T-helper 1 cell treated with Interleukin-12 subunit alpha and Interleukin-12 subunit beta and Interleukin-4 antibody, amounts not matched to agents 30 μg/mL and 1 μg/mL, for 36 hours (primary cell): ENCODE measurements around the gene DLX4.

Experiments
- H3K27ac Mint-ChIP-seq: one replicate; pipeline ENCODE4 v1.8.0; 2021; ENCODE audit warnings: mild to moderate bottlenecking, mixed read lengths
- H3K27me3 Mint-ChIP-seq: one replicate; pipeline ENCODE4 v1.8.0; 2021; ENCODE audit warnings: low read depth, mixed read lengths
- H3K36me3 Mint-ChIP-seq: one replicate; pipeline ENCODE4 v1.8.0; 2021; ENCODE audit warnings: low read depth, mixed read lengths
- H3K4me1 Mint-ChIP-seq: one replicate; pipeline ENCODE4 v1.8.0; 2021; ENCODE audit warnings: low read depth, mixed read lengths
- H3K4me3 Mint-ChIP-seq: one replicate; pipeline ENCODE4 v1.8.0; 2021; ENCODE audit warnings: mild to moderate bottlenecking, moderate library complexity, mixed read lengths
- H3K9me3 Mint-ChIP-seq: one replicate; pipeline ENCODE4 v1.8.0; 2021; ENCODE audit warnings: mixed read lengths

Gene DLX4

DNA sequence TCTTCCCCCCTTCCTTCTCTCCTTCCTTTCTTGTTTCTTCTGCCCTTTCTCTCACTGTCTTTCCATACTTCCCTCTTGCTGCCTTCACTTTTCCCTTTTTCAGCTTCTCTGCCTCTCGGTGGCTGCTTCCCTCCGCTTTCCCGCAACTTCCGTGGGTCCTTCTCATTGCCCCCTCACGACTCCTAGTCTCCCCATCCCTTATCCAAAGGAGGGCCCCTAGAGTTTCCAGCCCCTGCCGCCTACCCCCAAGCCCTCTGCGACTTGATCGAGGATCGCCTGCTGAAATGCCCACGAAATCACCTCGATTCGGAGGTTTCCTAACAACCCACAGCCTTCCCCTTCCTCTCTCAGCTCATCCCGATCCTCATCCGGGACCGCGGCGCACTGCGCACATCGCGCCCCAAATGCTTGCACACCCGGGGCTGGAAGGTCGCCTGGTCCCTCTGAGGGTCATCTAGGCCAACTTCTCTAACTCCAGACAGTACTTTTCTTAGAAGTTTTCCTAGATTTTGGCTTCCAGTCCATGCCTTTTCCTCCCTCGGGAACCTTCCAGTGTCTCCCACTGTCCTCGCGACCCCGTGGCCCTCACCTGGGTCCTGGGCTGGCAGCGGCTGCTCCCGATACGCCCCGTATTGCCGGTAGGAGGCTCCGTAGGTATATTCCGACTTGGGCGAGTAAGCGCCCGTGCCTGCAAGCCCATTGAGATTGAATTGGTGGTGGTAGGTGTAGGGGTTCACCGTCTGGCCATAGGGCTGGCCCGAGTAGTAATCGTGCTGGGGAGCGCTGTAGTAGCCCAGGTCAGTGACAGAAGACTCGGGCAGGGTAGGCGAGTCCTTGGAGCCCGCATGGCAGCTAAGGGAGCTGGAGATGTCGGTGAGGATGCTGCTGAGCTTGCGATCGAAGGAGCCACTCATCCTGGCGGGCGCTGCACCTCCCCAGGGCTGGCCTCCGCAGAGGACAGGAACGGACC lies 25.4 kb downstream of the DLX4 start:
- no peak overlapping the region for H3K27ac Mint-ChIP-seq
- no peaks in the 10 kb centered on the region for H3K9me3 Mint-ChIP-seq
- peaks cover 4% of the 10 kb centered on the region for H3K36me3 Mint-ChIP-seq
- peaks cover 75% of the 10 kb centered on the region for H3K27me3 Mint-ChIP-seq
- peaks cover 24% of the 10 kb centered on the region for H3K4me1 Mint-ChIP-seq
- peak overlapping the region; percentile 89 for H3K4me3 Mint-ChIP-seq

DNA sequence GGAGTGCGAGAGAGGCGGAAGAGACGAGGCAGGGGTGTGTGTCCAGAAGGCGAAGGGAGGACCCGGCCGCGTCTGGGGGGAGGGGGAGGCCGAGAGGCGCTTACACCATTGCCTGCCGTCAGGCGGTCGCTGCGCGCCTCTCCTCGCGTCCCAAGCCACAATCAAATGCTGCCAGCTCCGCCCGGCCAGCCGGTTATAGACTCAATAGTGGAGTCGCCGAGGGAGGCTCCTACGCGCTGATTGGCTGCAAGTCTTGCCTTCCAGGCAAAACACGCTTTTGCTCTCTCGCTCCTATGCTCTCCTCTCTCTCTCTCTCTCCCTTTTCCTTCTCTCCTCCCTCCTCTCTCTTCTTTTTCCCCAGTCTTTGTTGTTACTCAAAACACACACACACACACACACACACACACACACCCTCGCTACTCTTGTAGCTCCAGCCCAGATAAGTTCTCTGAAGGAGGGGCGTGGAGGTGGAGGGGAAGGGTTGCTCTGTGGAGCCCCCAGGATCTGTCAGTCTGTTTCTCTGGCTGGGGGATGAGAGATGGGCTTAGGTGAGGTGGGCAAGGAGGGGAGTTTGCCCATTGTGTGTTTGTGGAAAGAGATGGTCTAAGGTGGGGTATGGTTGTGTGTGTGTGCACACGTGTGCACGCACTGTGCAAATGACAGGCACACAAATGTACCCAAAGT lies 26.2 kb downstream of the DLX4 start, which contains the start of gene DLX3:
DLX3 (minus strand) TSS at position 170 of the 684 bp plus-strand sequence. CDS start 226 bp downstream, outside the sequence.
- Mint-ChIP-seq H3K9me3 (no peaks in the 10 kb centered on the region), H3K36me3 (peaks cover 4% of the 10 kb centered on the region), H3K27me3 (peaks cover 72% of the 10 kb centered on the region), H3K4me3 (peak within 1 kb of the TSS; percentile 89), H3K27ac (no peak within 1 kb of the TSS), H3K4me1 (peaks cover 24% of the 10 kb centered on the region)

DNA sequence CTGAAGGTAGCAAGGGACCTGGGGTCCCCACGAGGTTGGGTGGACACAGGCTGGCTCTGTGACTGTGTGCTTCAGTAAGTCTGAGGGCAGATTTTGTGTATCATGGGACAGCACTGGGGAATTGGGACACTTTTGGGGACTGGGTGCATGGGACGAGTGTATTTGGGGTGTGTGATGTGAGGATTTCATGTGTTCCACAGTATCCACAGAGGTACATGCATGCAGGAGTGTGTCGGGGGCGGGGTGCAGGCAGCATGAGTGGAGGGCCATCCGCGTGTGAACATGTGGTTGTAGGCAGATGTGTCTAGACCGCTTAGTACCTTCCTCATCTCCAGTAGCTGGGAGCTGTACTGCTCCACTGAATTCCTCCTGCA lies 27.1 kb downstream of the DLX4 start:
- Mint-ChIP-seq H3K4me3 (no peak overlapping the region), H3K9me3 (no peaks in the 10 kb centered on the region), H3K36me3 (peaks cover 4% of the 10 kb centered on the region), H3K4me1 (peaks cover 24% of the 10 kb centered on the region), H3K27ac (no peak overlapping the region), H3K27me3 (peaks cover 70% of the 10 kb centered on the region)

DNA sequence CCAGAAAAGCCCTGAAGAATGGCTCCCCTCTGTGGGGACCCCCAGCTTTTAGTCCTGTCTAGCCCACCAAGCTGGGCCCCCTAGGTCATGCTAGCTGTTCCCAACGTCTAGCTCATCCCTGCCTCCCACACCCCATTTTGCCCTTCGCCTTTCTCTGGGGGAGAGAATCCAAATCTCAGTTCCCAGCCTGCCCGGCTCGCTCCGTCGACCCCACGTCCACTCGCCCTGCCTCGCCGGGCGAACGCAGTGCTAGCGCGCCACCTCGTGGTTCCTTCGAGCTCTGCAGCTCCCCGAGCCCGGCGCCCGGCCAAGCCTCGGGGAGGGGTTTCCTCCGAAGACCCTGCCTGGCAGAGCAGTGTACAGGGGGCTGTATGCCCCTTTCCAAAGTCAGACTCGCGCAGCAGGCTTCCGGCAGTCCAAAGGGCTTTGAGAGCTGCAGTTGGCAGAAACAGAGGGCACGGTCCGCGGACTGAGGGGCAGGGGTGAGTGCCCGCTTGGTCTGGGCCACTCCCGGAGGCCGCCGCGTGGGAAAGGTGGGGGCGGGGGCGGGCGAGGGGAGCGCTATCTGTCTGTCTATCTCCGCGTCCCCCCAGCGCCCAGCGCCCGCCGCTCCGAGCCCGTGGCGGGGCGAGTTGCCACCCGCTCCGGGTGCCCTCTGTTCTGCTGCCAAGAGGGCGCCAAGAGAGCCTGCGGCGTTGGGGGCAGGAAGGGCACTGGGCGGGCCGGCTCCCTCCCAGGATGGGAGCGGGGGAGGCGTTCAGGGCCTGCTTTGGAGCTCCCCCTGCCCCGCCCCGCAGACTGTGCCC lies 27.7 kb downstream of the DLX4 start:
- Mint-ChIP-seq H3K4me1 (peaks cover 24% of the 10 kb centered on the region), H3K36me3 (peaks cover 4% of the 10 kb centered on the region), H3K27me3 (peaks cover 72% of the 10 kb centered on the region), H3K27ac (no peak overlapping the region), H3K4me3 (peak overlapping the region; percentile 18), H3K9me3 (no peaks in the 10 kb centered on the region)

DNA sequence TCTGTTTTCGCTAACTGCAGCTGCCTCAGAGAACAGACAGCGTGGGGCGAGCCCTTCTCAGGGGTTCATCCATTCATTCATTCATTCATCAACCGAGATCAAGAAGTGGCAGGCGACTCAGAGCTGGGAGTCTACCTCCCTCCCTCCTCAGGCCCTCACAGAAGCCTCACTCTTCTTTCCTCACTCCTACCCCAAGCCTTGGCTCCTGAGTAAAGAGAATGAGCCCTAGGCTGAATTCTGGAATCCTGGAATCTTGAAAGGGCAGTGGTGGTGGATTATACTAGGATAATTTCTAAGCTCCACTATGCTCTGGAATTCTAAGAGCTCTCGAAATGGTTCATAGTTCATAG lies 28.3 kb downstream of the DLX4 start:
- H3K4me1 Mint-ChIP-seq = peaks cover 24% of the 10 kb centered on the region
- no peak overlapping the region for H3K4me3 Mint-ChIP-seq
- no peak overlapping the region for H3K27ac Mint-ChIP-seq
- H3K36me3 Mint-ChIP-seq = peaks cover 1% of the 10 kb centered on the region
- H3K27me3 Mint-ChIP-seq = peaks cover 71% of the 10 kb centered on the region
- H3K9me3 Mint-ChIP-seq = no peaks in the 10 kb centered on the region

DNA sequence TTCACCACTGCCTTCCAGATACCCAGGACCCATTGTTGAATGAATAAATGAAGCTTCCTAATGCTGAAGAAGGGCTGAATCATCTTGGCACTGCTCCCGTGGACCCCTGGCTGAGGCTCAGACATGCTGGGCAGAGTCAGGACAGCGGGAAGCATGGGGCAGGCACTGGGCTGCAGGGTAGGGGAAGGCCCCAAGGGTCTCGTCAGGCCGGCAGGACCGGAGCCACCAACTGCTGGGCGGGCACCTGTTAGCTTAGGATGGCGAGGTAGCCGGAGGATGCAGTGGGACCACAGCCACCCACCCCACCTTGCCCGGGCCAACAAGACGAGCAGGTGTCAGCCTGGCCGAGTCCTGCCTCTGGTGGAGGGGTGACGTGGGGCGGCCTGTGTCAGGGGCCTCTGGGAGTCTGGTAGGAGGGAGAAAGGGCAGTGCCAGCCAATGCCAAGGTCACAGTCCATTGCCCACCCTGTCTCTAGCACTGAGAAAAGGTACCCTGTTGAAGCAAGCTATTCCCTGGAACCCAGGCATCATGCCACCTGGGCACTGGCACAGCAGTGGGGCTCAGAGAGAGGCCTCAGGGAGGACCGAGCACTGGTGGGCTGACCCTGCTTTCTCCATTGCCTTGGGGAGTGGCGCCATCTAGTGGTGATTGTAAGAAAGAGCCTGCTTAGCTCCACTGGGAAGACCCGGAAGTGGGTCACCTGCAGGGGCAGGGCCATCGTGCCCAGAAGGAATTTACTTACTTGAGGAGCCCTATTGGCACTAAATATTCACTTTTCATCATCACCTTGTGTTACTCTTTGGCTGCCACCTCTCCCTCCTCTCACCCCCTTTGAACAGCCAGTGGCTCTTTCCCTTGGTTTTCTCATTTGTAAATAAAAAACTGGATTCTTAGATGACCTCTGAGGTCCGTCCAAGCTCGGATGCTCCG lies 29.0 kb downstream of the DLX4 start:
- H3K4me1 Mint-ChIP-seq = peaks cover 24% of the 10 kb centered on the region
- peaks cover 1% of the 10 kb centered on the region for H3K36me3 Mint-ChIP-seq
- H3K27me3 Mint-ChIP-seq = peaks cover 68% of the 10 kb centered on the region
- no peak overlapping the region for H3K27ac Mint-ChIP-seq
- no peak overlapping the region for H3K4me3 Mint-ChIP-seq
- no peaks in the 10 kb centered on the region for H3K9me3 Mint-ChIP-seq

DNA sequence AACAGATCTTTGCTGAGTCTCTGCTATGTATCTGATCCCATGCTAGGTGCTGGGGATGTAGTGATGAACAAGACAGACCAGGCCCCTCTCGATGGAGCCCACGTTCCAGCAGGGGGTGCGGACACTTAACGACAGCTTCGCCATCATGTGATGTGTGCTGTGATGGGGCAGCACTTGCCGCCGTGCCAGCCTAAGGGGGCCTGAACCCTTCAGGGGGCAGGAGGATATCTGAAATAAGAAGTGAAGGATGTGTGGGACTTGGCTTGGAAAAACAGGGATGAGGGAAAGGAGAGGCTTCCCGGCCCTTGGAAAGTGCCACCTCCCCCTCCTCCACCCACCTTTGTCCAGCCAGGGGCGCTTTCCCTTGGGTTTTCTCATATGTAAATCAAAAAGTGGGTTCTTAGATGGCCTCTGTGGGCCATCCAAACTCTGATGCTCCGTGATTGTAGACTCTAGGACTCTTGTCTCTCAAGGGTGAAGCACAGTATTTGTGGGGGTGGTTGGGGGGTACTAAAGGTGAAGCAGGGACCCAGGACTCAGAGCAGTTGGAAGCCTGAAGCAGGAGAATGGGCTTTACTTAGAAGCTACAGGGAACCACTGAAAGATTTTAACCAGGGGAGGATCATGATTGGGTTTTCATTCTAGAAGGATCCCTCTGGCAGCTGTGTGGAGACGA lies 30.0 kb downstream of the DLX4 start:
- H3K4me1 Mint-ChIP-seq = peaks cover 21% of the 10 kb centered on the region
- H3K4me3 Mint-ChIP-seq = no peak overlapping the region
- H3K27ac Mint-ChIP-seq = no peak overlapping the region
- H3K9me3 Mint-ChIP-seq = no peaks in the 10 kb centered on the region
- peaks cover 1% of the 10 kb centered on the region for H3K36me3 Mint-ChIP-seq
- H3K27me3 Mint-ChIP-seq = peaks cover 64% of the 10 kb centered on the region

DNA sequence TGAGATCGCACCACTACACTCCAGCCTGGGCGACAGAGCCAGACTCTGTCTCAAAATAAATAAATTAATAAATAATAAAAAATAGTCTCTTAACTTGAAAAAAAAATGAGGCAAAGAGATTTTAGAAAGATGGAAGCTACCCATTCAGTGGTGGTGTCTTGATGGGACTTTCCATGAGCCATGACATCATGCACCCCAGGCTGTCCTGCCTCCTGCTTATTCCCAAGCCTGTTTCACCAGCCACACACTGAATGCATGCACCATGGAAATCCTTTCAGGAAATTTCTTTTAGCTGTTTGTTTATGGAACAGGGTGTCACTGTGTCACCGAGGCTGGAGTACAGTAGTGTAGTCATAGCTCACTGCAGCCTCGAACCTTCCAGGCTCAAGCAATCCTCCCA lies 34.9 kb downstream of the DLX4 start:
- no peak overlapping the region for H3K4me3 Mint-ChIP-seq
- H3K4me1 Mint-ChIP-seq = no peaks in the 10 kb centered on the region
- H3K27me3 Mint-ChIP-seq = peaks cover 56% of the 10 kb centered on the region
- no peak overlapping the region for H3K27ac Mint-ChIP-seq
- no peaks in the 10 kb centered on the region for H3K36me3 Mint-ChIP-seq
- H3K9me3 Mint-ChIP-seq = no peaks in the 10 kb centered on the region

DNA sequence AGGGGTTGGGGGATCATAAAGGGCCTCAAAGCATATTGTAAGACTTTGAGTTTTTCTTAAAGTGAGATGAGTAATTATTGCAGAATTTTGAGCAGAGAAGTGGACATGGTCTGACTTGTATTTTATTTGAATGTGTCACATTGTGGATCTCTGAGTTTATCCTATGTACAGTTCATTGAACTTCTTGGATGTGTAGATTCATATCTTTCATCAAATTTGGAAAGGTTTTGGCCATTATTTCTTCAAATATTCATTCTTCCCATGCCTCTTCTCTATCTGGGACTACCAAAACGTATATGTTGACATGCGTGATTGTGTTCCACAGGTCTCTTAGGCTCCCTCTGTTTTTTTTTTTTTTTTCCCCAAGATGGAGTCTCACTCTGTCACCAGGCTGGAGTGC lies 40.3 kb downstream of the DLX4 start:
- no peaks in the 10 kb centered on the region for H3K4me1 Mint-ChIP-seq
- H3K27me3 Mint-ChIP-seq = peaks cover 53% of the 10 kb centered on the region
- no peak overlapping the region for H3K4me3 Mint-ChIP-seq
- H3K36me3 Mint-ChIP-seq = no peaks in the 10 kb centered on the region
- H3K27ac Mint-ChIP-seq = no peak overlapping the region
- peaks cover 14% of the 10 kb centered on the region for H3K9me3 Mint-ChIP-seq

DNA sequence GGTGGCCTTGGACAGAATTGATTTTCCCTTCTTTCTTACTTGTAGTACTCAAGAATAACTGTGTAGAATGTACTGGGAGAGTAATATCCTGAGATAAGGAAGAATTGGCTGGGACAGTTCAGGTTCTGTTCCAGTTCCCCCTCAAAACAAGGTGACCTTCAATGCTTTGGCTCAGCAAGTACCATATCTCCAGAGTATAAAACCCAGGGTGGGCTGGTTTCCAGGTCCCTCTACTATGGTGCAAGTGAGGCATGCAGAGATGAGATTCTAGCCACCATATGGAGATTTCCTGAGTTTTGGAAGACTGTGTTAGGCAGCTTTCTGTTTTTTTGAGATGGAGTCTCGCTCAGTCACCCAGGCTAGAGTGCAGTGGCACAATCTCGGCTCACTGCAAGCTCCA lies 44.1 kb downstream of the DLX4 start:
- H3K4me1 Mint-ChIP-seq = no peaks in the 10 kb centered on the region
- no peak overlapping the region for H3K27ac Mint-ChIP-seq
- H3K27me3 Mint-ChIP-seq = peaks cover 41% of the 10 kb centered on the region
- no peak overlapping the region for H3K4me3 Mint-ChIP-seq
- H3K36me3 Mint-ChIP-seq = no peaks in the 10 kb centered on the region
- peaks cover 22% of the 10 kb centered on the region for H3K9me3 Mint-ChIP-seq

DNA sequence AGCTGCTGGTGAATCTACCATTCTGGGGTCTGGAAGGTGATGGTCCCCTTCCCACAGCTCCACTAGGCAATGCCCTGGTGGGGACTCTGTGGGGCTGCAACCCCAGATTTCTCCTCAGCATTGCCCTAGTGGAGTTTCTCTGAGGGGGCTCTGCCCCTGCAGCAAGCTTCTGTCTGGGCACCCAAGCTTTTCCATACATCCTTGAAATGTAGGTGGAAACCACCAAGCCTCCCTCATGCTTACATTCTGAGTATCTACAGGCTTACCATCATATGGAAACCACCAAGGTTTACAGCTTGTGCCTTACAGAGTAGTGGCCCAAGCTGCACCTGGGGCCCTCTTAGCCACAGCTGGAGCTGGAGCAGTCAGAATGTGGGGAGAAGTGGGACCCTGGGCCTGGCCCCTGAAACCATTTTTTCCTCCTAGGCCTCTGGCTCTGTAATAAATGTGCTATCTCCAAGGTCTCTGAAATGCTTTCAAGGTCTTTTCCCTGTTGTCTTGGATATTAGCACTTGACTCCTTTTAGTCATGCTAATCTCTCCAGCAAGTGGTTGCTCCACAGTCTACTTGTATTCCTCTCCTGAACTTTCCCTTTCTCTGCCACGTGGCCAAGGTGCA lies 45.6 kb downstream of the DLX4 start:
- Mint-ChIP-seq H3K27ac (no peak overlapping the region), H3K4me1 (no peaks in the 10 kb centered on the region), H3K27me3 (peaks cover 30% of the 10 kb centered on the region), H3K36me3 (no peaks in the 10 kb centered on the region), H3K4me3 (no peak overlapping the region), H3K9me3 (peaks cover 22% of the 10 kb centered on the region)

DNA sequence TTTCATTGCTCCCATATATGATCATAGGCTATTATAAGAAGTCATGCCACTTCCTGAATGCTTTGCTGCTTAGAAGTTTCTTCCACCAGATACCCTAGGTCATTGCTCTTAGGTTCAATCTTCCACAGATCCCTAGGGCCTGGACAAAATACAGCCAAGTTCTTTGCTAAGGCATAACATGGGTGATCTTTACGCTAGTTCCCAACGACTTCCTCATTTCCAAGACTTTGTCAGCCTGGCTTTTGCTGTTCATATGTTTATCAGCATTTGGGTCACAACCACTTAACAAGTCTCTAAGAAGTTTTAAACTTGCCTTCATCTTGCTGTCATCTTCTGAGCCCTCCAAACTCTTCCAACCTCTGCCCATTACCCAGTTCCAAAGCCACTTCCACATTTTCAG lies 46.2 kb downstream of the DLX4 start:
- peaks cover 26% of the 10 kb centered on the region for H3K27me3 Mint-ChIP-seq
- no peaks in the 10 kb centered on the region for H3K4me1 Mint-ChIP-seq
- no peak overlapping the region for H3K4me3 Mint-ChIP-seq
- H3K36me3 Mint-ChIP-seq = no peaks in the 10 kb centered on the region
- no peak overlapping the region for H3K27ac Mint-ChIP-seq
- peaks cover 22% of the 10 kb centered on the region for H3K9me3 Mint-ChIP-seq

DNA sequence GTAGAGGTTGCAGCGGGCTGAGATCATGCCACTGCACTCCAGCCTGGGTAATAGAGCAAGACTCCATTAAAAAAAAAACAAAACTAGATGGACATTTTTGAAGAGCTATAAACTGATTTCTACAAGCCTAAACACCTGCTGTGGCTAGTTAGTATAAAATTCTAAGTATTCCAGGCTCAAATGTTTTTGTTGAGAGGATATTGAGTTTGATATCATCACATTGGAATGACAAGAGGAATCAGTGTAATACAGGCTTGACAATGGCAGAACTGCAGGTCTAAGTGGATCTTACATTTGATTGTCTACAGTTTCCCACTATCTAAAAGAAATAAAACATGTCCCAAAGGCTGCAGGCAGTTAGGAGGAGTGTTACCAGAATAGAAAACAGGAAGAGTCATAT lies 49.9 kb downstream of the DLX4 start:
- H3K36me3 Mint-ChIP-seq = no peaks in the 10 kb centered on the region
- H3K27me3 Mint-ChIP-seq = peaks cover 22% of the 10 kb centered on the region
- no peak overlapping the region for H3K4me3 Mint-ChIP-seq

More for the DNA sequence above, 49.9 kb downstream of the DLX4 start:
- peaks cover 10% of the 10 kb centered on the region for H3K9me3 Mint-ChIP-seq
- no peak overlapping the region for H3K27ac Mint-ChIP-seq
- no peaks in the 10 kb centered on the region for H3K4me1 Mint-ChIP-seq
